Adrenal gland (tissue), 12 donors: ENCODE measurements around the gene CCDC15. TPM values are rescaled to one million over a fixed set of nuclear protein-coding genes. Genes with fewer than 3 reads are reported as not detected.

Experiments
- DNase-seq, 7 donors: peaks; one replicate each; pipeline ENCODE4 v3.0.0-alpha.2; 2019 to 2020
- H3K27ac ChIP-seq, 5 donors: fragments of 200-600 bp; sonication (generic) in 4 of 5; 1 replicate in 3 of 5; 2 replicates in 2 of 5; pipeline versions ENCODE4 v1.5.1 to v1.8.0; 2016 to 2020; ENCODE audit warnings: mild to moderate bottlenecking in 1 of 5
- H3K27me3 ChIP-seq: fragments of 200-600 bp; 2 replicates; pipeline ENCODE4 v1.8.0; 2021
- H3K36me3 ChIP-seq, 2 donors: fragments of 200-600 bp; replicated peaks in 1 of 2; 1 replicate in 1 of 2; 2 replicates in 1 of 2; pipeline versions ENCODE4 v1.5.1 to v1.8.0; 2018 to 2022
- H3K4me1 ChIP-seq, 2 donors: fragments of 200-600 bp; replicated peaks in 1 of 2; 1 replicate in 1 of 2; 2 replicates in 1 of 2; pipeline versions ENCODE4 v1.5.1 to v1.8.0; 2018 to 2021
- H3K4me3 ChIP-seq, 4 donors: fragments of 200-600 bp; sonication (generic) in 3 of 4; one replicate each; pipeline ENCODE4 v1.5.1; 2016 to 2018
- H3K9me3 ChIP-seq, 3 donors: fragments of 200-600 bp; sonication (generic) in 1 of 3; replicated peaks in 1 of 3; 1 replicate in 2 of 3; 2 replicates in 1 of 3; pipeline versions ENCODE4 v1.5.1 to v1.8.0; 2016 to 2021
- POLR2A ChIP-seq, 2 donors: fragments of 450-650 bp; IDR thresholded peaks; one replicate each; pipeline ENCODE4 v1.6.1; 2017; ENCODE audit warnings: antibody characterized with exemption in 2 of 2, mild to moderate bottlenecking in 2 of 2, moderate library complexity in 1 of 2
- WGBS, 4 donors: extraction: QIAGEN DNeasy Blood & Tissue Kit in 2 of 4; methylation state at CpG; one replicate each; pipeline versions ENCODE4 v1.1.5 to v1.1.7; 2013 to 2017; 5-methylcytosine and 5-hydroxymethylcytosine counted together
- intact Hi-C, 2 donors: fragments of 100-400 bp; cut with DNase I; formaldehyde crosslinking; loops; one replicate each; pipeline versions ENCODE4 v1.14.1 to v1.15.0; 2022 to 2023
- polyA plus RNA-seq, 3 donors: library from polyadenylated mRNA; stranded (reverse); fragments of 200-250 nt in 2 of 3; fragments of 350-450 nt in 1 of 3; fragmentation: Illumina TruSeq in 1 of 3; extraction: RNeasy Lipid Tissue Mini Kit (QIAGEN cat#74804) in 1 of 3; gene quantifications; one replicate each; pipeline ENCODE4 v1.2.3, GENCODE V29; 2013 to 2014
- total RNA-seq, 9 donors: library from RNA; depleted of rRNA in 4 of 9; stranded (reverse); fragments of >200 nt in 4 of 9; fragments of 120-200 nt in 1 of 9; fragmentation: NEBNext Ultra II Directional in 1 of 9; extraction: Animal tissue kit (Norgen Biotek cat#: 25700) in 1 of 9; gene quantifications; one replicate each; pipeline versions ENCODE4 v1.1.0 to v1.2.4, GENCODE V29; 2013 to 2023
- TF ChIP-seq, protein P1 (sequence below), 6 experiments: fragments of 450-650 bp in 4 of 6; fragments of 200-600 bp in 2 of 6; sonication (generic) in 1 of 6; IDR thresholded peaks; 1 replicate in 5 of 6; 2 replicates in 1 of 6; pipeline versions ENCODE4 v1.5.1 to v1.8.0; 2016 to 2021; ENCODE audit warnings: antibody characterized with exemption in 6 of 6, mild to moderate bottlenecking in 2 of 6, moderate library complexity in 1 of 6
- donor health status: healthy with polysubstance abuse.
- donor health status: Bipolar disorder and iron deficiency.
- donor health status: DM: yes; HTN: yes; CAD: no.
- donor health status: DM: no; HTN: no; CAD: no.
- donor health status: DM: no; HTN: no; CAD: no.
- donor health status: DM: yes; HTN: yes; CAD: no.

Gene CCDC15
- total and polyA plus RNA-seq, 12 donors = 0.47 to 4.9 (median 2.0) TPM

DNA sequence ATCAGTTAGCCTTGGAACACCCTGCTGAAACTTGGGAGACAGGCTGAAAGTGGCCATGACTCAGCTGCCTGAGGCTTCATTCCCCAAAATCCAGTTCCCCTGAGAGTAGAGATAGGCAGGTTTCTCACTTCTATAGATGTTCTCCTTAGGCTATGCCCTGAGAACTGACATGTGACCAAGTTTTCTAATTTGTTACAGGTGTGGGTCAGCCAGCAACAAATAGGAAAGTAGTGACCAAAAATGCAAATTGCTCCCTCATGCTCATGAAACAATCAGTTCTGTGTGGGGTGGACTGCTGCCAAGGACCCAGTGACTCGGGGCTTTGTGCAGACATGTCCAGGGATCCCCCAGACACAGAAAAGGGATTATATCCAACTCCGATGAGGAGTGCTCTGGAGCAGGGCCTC is 7.3 kb upstream of the CCDC15 start:
- 59 to 73% (median 70%) methylated on average over 2 of the region's 2 CpGs; no CpG with 5 or more reads in 1 of the 4 donors for WGBS, 4 donors
- no peak for DNase-seq
- intact Hi-C loops = no loop called here

DNA sequence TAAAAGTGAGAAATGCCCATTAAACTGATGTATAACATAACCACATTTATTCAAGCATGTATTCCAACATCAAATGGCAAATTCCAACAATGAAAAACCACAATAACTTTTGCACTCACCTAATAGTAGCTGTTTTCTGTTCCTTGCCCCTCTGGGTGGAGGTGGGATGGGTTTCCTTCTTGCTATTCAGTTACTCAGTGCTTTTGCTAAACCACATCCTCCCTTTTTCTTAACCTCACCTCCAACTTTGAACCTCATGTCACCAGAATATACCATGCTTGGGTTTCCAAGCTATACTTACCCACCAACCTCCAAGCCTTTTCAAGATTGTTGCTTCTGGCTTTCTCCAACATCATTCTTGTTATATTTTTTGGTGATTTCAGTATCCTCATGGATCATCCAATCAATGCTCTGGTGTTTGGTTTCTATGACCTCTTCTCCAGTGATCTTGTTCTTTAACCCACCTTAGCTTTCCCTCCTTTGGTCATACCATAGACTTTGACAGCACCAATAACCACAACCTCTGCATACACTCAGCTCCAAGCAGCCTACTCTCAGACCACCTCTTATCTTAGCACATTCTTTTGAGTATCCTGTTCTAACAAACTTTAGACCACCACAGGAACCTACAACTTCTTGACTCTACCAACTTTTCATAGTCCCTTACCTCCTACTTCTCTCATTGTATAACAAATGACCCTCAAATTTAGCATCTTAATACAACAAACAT is 3.2 kb upstream of the CCDC15 start:
- DNase-seq = no peak
- TF ChIP-seq POLR2A (IDR thresholded peaks at IDR 0.05) = no peak
- TF ChIP-seq, protein P1, sequence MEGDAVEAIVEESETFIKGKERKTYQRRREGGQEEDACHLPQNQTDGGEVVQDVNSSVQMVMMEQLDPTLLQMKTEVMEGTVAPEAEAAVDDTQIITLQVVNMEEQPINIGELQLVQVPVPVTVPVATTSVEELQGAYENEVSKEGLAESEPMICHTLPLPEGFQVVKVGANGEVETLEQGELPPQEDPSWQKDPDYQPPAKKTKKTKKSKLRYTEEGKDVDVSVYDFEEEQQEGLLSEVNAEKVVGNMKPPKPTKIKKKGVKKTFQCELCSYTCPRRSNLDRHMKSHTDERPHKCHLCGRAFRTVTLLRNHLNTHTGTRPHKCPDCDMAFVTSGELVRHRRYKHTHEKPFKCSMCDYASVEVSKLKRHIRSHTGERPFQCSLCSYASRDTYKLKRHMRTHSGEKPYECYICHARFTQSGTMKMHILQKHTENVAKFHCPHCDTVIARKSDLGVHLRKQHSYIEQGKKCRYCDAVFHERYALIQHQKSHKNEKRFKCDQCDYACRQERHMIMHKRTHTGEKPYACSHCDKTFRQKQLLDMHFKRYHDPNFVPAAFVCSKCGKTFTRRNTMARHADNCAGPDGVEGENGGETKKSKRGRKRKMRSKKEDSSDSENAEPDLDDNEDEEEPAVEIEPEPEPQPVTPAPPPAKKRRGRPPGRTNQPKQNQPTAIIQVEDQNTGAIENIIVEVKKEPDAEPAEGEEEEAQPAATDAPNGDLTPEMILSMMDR (IDR thresholded peaks at IDR 0.05) = no peak
- no peak overlapping the region for H3K4me3 ChIP-seq
- H3K27ac ChIP-seq = no peak overlapping the region
- H3K9me3 ChIP-seq = no peaks in the 10 kb centered on the region
- H3K27me3 ChIP-seq = no peaks in the 10 kb centered on the region
- intact Hi-C loops = loop anchor here in 1 of 2 donors (10.0 kb wide), 2 partner anchors 194 to 394 kb away; no protein-coding TSS in a partner anchor
- H3K4me1 ChIP-seq = peaks cover 5 to 13% of the 10 kb centered on the region in 2 donors
- no peaks in the 10 kb centered on the region for H3K36me3 ChIP-seq

More for the DNA sequence above, 7.3 kb upstream of the CCDC15 start:
- no peak overlapping the region for H3K4me3 ChIP-seq
- no peaks in the 10 kb centered on the region for H3K36me3 ChIP-seq
- TF ChIP-seq, protein P1 (IDR thresholded peaks at IDR 0.05) = no peak
- no peak for TF ChIP-seq POLR2A (IDR thresholded peaks at IDR 0.05)
- no peaks in the 10 kb centered on the region for H3K27me3 ChIP-seq
- H3K9me3 ChIP-seq = no peaks in the 10 kb centered on the region
- H3K4me1 ChIP-seq = no peaks in the 10 kb centered on the region
- no peak overlapping the region for H3K27ac ChIP-seq

DNA sequence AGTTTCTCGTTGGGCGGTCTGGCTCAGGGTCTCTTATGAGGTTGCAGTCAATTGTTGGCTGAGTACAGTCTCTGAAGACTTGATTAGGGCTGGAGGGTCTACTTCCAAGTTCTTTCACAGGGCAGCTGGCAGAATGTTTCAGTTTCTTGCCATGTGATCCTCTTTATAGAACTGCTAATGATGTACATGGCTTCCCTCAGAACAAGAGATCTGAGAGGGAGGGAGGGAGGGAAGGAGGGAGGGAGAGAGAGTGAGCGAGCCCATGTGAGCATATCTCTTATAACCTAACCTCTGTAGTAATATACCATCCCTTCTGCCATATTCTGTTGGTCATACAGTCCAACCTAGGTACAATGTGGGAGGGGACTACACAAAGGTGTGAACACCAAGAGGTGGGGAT is 2.7 kb upstream of the CCDC15 start:
- no peak for DNase-seq
- 77 to 85% (median 81%) methylated on average over 3 of the region's 3 CpGs for WGBS, 4 donors
- Histone ChIP-seq H3K9me3 (no peaks in the 10 kb centered on the region), H3K36me3 (no peaks in the 10 kb centered on the region), H3K27ac (no peak overlapping the region), H3K4me1 (peaks cover 5 to 13% of the 10 kb centered on the region in 2 donors), H3K4me3 (no peak overlapping the region), H3K27me3 (no peaks in the 10 kb centered on the region)
- intact Hi-C loops = loop anchor here in 1 of 2 donors (10.0 kb wide), 2 partner anchors 193 to 393 kb away; no protein-coding TSS in a partner anchor
- TF ChIP-seq, protein P1 (IDR thresholded peaks at IDR 0.05) = no peak
- TF ChIP-seq POLR2A (IDR thresholded peaks at IDR 0.05) = no peak

DNA sequence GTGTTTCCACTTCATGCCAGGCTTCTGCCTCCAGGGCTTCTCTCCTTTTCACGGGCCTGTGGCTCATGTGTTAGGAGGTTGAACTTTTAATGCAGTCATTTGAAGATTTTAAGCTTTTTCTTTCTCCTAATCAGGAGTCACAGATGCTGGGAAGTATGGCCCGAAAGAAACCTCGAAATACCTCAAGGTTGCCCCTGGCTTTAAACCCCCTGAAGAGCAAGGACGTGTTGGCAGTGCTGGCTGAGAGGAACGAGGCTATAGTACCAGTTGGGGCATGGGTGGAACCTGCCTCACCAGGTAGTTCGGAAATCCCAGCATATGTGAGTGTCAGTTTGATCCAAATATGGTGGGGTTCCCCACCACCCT is 571 bp downstream of the CCDC15 start:
- intact Hi-C loops = loop anchor here in 1 of 2 donors (10.0 kb wide), 2 partner anchors 190 to 390 kb away; no protein-coding TSS in a partner anchor
- no peaks in the 10 kb centered on the region for H3K27me3 ChIP-seq
- DNase-seq = no peak

More for the DNA sequence above, 571 bp downstream of the CCDC15 start:
- Histone ChIP-seq H3K4me1 (peaks cover 5 to 13% of the 10 kb centered on the region in 2 donors), H3K9me3 (no peaks in the 10 kb centered on the region), H3K27ac (peak overlapping the region in 2 of 5 donors; percentile 69 to 81), H3K4me3 (peak overlapping the region in 2 of 4 donors; percentile 65), H3K36me3 (no peaks in the 10 kb centered on the region)
- WGBS, 4 donors = 11 to 31% (median 22%) methylated on average over 5 to 6 of the region's 6 CpGs
- no peak for TF ChIP-seq POLR2A (IDR thresholded peaks at IDR 0.05)
- TF ChIP-seq, protein P1 (IDR thresholded peaks at IDR 0.05) = no peak
